Prostate gland (tissue), 2 donors: ENCODE results near the gene LBH.

ENCODE experiments used
- CTCF ChIP-seq, 4 experiments: fragments of 200-600 bp in 2 of 4; fragments of 450-650 bp in 2 of 4; sonication (generic) in 2 of 4; IDR thresholded peaks; 1 replicate in 3 of 4; 2 replicates in 1 of 4; pipeline ENCODE4 v1.5.1; 2016 to 2019; ENCODE audit warnings: antibody characterized with exemption in 4 of 4, mild to moderate bottlenecking in 2 of 4, moderate library complexity in 2 of 4
- POLR2A ChIP-seq: fragments of 450-650 bp; IDR thresholded peaks from one replicate; pipeline ENCODE4 v1.6.1; 2016; ENCODE audit warnings: antibody characterized with exemption, mild to moderate bottlenecking

- no peak for TF ChIP-seq CTCF (IDR thresholded peaks at IDR 0.05)
- TF ChIP-seq POLR2A, result no peak
Observed at GRCh38 chr2:30236591-30237238, 5.4 kb downstream of the LBH start.
